Inflammatory macrophage (primary cell): ENCODE results near the gene PAK1IP1.
"Not testable (repeated sequence)": the region's sequence is repeated elsewhere in the genome, so short reads cannot be mapped to it uniquely, and the experiment has no call there.

Experiments used
- DNase-seq, 2 donors: peaks; one replicate each; pipeline ENCODE4 v3.0.0-alpha.2; 2020 to 2022

Gene PAK1IP1

GRCh38 chr6:10692965-10693538 lies 1.7 kb upstream of the PAK1IP1 start:
- no peak for DNase-seq

GRCh38 chr6:10695086-10695657 lies 400 bp downstream of the PAK1IP1 start:
- no peak for DNase-seq

DNA sequence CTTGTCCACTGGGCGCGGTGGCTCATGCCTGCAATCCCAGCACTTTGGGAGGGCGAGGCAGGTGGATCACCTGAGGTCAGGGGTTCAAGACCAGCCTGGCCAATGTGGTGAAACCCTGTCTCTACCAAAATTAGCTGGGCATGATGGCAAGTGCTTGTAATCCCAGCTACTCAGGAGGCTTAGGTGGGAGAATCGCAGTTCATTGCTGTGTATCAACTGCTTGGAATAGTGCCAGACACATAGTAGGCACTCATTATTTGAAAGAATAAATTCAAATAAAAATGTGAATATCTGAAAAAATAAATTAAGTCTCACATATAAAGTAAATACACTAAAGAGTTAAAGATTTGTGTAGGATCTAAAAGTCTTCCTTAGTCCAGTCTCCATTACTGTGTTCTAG lies 1.9 kb downstream of the PAK1IP1 start:
- no peak for DNase-seq

DNA sequence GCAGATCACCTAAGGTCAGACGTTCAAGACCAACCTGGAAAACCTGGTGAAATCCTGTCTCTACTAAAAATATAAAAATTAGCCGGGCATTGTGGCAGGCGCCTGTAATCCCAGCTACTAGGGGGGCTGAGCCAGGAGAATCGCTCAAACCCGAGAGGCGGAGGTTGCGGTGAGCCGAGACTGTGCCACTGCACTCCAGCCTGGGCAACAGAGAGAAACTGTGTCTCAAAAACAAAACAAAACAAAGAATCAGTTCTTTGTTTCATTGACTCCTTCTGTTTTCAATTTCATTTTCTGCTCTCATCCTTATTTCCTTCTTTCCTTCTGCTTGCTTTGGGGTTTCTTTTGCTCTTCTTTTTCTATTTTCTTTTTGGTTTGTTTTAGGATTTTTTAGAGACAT lies 19.2 kb downstream of the PAK1IP1 start:
- no peak for DNase-seq

GRCh38 chr6:10719296-10719963 lies 24.7 kb downstream of the PAK1IP1 start:
- peak; percentile 43 to 45 for DNase-seq

GRCh38 chr6:10719964-10720264 lies 25.1 kb downstream of the PAK1IP1 start:
- no peak for DNase-seq

DNA sequence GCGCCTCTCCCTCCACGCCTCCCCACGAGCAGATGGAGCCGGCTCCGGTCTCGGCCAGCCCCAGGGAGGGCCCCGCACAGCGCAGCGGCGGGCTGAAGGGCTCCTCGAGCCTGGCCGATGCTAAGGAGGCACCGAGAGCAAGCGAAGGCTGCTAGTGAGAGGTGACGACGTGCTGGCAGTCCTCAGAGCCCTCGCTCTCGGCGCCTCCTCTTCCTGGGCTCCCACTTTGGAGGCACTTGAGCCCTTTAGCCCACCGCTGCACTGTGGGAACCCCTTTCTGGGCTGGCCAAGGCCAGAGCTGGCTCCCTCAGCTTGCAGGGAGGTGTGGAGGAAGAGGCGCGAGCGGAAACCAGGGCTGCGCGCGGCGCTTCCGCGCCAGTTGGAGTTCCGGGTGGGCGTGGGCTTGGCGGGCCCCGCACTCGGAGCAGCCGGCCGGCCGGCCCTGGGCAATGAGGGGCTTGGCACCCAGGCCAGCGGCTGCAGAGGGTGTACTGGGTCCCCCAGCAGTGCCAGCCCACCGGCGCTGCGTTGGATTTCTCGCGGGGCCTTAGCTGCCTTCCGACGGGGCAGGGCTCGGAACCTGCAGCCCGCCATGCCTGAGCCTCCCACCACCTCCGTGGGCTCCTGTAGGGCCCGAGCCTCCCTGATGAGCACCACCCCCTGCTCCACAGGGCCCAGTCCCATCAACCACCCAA lies 25.6 kb downstream of the PAK1IP1 start:
- peak; percentile 49 to 65 for DNase-seq

- not testable (repeated sequence) for DNase-seq
Observed at GRCh38 chr6:10720960-10721849, 26.4 kb downstream of the PAK1IP1 start.

DNA sequence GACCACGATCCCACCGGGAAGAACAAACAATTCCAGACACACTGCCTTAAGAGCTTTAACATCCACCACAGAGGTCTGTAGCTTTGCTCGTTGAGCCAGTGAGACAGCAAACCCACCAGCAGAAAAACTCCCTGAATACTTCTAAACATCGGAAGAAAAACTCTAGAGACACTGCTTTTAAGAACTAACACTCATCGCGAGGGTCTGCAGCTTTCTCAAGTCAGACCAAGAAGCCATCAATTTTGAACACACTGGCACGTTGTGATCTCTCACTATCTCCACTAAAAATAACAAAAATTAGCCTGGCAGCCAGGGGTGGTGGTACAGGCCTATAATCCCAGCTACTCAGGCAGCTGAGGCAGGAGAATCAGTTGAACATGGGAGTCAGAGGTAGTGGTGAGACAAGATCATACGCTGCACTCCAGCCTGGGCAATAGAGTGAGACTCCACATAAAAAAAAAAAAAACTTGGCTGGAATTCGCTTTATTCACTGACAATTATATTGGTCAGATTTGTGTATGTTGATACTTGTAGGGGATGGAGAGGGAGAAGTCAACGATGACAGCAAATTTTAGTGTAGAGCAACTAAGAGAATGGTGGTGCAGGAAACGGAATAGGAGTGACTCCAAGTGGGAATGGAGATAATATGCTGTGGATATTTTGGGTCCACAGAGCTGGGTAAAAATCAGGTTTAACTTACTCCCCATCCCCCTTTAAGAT lies 27.2 kb downstream of the PAK1IP1 start:
- no peak for DNase-seq

GRCh38 chr6:10722570-10722819 lies 27.7 kb downstream of the PAK1IP1 start:
- no peak for DNase-seq

GRCh38 chr6:10722820-10723566 lies 28.2 kb downstream of the PAK1IP1 start, which contains the start of gene TMEM14C:
Gene TMEM14C, plus strand, starts transcription at chr6:10723070. Its CDS starts 1,544 bp downstream, at chr6:10724614.
- DNase-seq: peak; percentile 94 to 96

DNA sequence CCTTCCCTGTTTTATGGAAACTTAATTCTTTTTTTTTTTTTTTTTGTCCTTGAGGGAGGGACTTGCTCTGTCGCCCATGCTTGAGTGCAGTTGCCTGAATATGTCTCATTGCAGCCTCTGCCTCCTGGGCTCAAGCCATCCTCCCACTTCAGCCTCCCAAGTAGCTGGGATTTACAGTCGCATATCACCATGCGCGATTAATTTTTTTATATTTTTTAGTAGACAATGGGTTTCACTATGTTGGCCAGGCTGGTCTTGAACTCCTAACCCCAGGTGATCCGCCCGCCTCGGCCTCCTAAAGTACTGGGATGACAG lies 28.8 kb downstream of the PAK1IP1 start:
- peak in 1 of 2 donors; percentile 7 for DNase-seq

- DNase-seq: no peak
Observed at GRCh38 chr6:10725044-10725443, 30.3 kb downstream of the PAK1IP1 start.

GRCh38 chr6:10725716-10726115 lies 30.9 kb downstream of the PAK1IP1 start:
- DNase-seq: no peak

- DNase-seq: peak; percentile 39 to 62
Observed at GRCh38 chr6:10730254-10730653, 35.5 kb downstream of the PAK1IP1 start.

DNA sequence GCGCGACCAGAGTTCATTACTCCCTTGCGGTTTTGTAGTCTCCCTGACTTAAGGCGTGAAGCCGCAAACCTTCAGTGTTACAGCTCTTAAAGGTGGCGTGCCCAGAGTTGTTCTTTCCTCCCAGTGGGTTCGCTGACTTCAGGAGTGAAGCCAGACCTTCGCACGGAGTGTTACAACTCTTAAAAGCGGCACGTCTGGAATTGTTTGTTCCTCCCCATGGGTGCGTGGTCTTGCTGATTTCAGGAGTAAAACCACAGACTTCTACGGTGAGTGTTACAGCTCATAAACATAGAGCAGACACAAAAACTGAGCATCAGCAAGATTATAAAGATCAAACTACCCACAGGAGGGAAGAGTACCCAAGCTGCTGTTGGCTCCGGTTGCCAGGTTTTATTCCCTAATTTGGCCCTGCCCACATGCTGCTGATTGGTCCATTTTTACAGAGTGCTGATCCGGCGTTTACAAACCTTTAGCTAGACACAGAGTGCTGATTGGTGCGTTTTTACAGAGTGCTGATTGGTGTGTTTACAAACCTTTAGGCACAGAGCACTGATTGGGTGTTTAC lies 38.5 kb downstream of the PAK1IP1 start:
- no peak for DNase-seq

DNA sequence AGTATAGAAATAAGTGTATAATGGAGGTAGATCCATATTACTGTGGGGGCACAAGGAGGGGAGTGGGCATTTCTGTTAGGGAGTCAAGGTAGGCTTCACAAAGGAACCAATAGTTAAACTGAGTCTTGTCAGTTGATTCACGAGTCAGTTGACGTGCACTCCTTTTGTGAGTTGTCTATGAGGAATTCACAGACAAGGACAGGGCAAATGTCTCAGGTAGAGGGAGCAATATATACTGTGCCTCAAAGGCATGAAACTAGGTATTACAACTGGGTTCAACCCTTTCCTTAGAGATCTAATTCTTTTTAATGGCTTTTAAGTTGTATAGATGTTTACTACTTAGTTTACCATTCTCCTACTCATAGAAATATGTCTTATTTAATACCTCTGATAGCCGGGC lies 39.1 kb downstream of the PAK1IP1 start:
- DNase-seq: no peak

DNA sequence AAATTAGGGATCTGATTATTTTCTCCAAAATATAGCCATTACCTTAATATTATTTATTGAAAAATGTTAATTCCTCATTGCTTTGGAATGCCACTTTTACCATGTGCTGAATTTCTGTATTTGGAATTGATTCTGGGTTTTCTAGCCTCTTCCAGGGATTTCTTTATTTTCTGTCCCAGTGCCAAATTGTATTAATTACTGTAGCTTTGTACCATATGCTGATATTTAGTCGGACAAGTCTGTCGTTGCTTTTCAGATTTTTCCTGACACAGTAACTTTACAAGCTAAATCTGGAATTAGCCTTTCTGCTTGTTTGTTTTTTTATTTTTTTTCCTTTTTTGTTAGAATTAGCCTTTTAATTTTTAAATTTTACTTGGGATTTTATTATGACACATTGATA lies 42.0 kb downstream of the PAK1IP1 start:
- DNase-seq: no peak

- DNase-seq: no peak
Observed at GRCh38 chr6:10740061-10740460, 45.3 kb downstream of the PAK1IP1 start.

GRCh38 chr6:10741643-10742042 lies 46.9 kb downstream of the PAK1IP1 start:
- DNase-seq: not testable (repeated sequence)

DNA sequence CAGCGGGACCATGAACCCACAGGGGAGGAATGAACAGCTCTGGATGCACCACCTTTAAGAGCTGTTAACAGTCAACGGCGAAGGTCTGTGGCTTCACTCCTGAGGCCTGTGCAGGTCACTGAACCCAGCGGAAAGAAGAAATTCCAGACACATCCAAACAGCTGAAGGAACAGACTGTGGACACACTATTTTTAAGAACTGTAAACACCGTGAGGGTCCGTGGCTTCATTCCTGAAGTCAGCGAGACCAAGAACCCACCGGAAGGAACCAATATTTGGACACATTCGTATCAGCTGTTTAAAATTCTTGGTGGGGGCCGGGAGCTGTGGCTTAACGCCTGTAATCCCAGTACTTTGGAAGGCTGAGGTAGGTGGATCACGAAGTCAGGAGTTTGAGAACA lies 47.5 kb downstream of the PAK1IP1 start:
- no peak for DNase-seq
